ENCODE measurements around the gene SOX6. TPM values are rescaled to one million over a fixed set of nuclear protein-coding genes. Genes with fewer than 3 reads are reported as not detected.

SOX6 gene
- total RNA-seq, 1 donor from 2014 or later = 4.9 TPM

GRCh38 chr11:16136792-16137390 is 219.5 kb downstream of the SOX6 start:
- no peaks in the 10 kb centered on the region for H3K9me3 ChIP-seq
- H3K4me1 ChIP-seq = no peaks in the 10 kb centered on the region
- H3K36me3 ChIP-seq = no peaks in the 10 kb centered on the region
- H3K27me3 ChIP-seq = no peaks in the 10 kb centered on the region
- H3K4me3 ChIP-seq = no peak overlapping the region
- TF ChIP-seq POLR2A (IDR thresholded peaks at IDR 0.05) (no peak), CTCF (IDR thresholded peaks at IDR 0.05) (no peak), POLR2AphosphoS5 (IDR thresholded peaks at IDR 0.05; ENCODE audit: insufficient read depth in 1 of 2, low read depth in 1 of 2) (no peak)
- no peak overlapping the region for H3K27ac ChIP-seq
- DNase-seq (ENCODE audit: extremely low spot score in 2 of 2) = no peak
- intact Hi-C loops (cut with DNase I) = no loop called here

DNA sequence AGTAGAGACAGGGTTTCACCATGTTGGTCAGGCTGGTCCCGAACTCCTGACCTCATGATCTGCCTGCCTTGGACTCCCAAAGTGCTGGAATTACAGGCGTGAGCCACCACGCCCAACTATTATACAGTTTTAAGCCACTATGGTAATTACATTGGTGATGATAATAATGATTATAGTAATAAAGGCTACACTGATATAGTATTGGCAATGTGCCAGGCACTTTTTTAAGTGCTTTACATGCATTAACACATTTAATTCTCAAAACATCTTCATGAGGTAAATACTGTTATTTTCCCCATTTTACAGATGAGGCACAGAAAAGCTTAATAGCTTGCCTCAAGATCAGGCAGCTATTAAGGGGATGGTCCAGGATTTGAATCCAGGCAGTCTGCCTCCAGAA is 222.5 kb downstream of the SOX6 start:
- intact Hi-C loops (cut with DNase I) = no loop called here
- H3K9me3 ChIP-seq = no peaks in the 10 kb centered on the region
- no peak overlapping the region for H3K27ac ChIP-seq
- no peak for TF ChIP-seq POLR2A (IDR thresholded peaks at IDR 0.05)
- TF ChIP-seq POLR2AphosphoS5 (IDR thresholded peaks at IDR 0.05; ENCODE audit: insufficient read depth in 1 of 2, low read depth in 1 of 2) = no peak
- no peak for TF ChIP-seq CTCF (IDR thresholded peaks at IDR 0.05)
- DNase-seq (ENCODE audit: extremely low spot score in 2 of 2) = no peak
- no peaks in the 10 kb centered on the region for H3K4me1 ChIP-seq
- no peaks in the 10 kb centered on the region for H3K27me3 ChIP-seq
- no peaks in the 10 kb centered on the region for H3K36me3 ChIP-seq
- no peak overlapping the region for H3K4me3 ChIP-seq

GRCh38 chr11:16127732-16128131 is 228.6 kb downstream of the SOX6 start:
- no peak for TF ChIP-seq CTCF (IDR thresholded peaks at IDR 0.05)
- no peak for TF ChIP-seq POLR2A (IDR thresholded peaks at IDR 0.05)
- TF ChIP-seq POLR2AphosphoS5 (IDR thresholded peaks at IDR 0.05; ENCODE audit: insufficient read depth in 1 of 2, low read depth in 1 of 2) = no peak
- intact Hi-C loops (cut with DNase I) = no loop called here
- Histone ChIP-seq H3K36me3 (no peaks in the 10 kb centered on the region), H3K27ac (no peak overlapping the region), H3K4me1 (no peaks in the 10 kb centered on the region), H3K27me3 (no peaks in the 10 kb centered on the region), H3K9me3 (no peaks in the 10 kb centered on the region), H3K4me3 (no peak overlapping the region)
- no peak for DNase-seq (ENCODE audit: extremely low spot score in 2 of 2)

DNA sequence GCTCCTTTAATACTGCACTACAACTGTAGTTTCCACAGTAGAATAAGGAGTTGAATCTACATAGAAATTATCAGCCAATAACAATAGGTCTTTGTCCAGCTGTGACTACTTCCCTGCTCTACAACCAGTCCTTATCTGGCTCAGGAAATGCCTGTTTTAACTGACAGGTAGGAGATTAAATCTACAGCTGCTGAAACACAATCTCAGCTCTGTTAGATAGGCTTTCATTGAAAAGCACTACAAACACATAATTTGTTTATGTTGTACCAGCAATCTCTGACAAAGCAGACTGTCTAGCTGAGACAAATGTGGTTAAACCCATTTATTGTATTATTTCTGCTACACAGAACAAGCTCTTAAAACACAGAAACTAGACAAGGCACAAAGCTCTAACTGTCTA is 230.0 kb downstream of the SOX6 start:
- H3K27ac ChIP-seq = no peak overlapping the region
- intact Hi-C loops (cut with DNase I) = no loop called here
- TF ChIP-seq POLR2AphosphoS5 (IDR thresholded peaks at IDR 0.05; ENCODE audit: insufficient read depth in 1 of 2, low read depth in 1 of 2) (no peak), POLR2A (IDR thresholded peaks at IDR 0.05) (no peak), CTCF (IDR thresholded peaks at IDR 0.05) (no peak)
- H3K4me1 ChIP-seq = no peaks in the 10 kb centered on the region
- no peaks in the 10 kb centered on the region for H3K36me3 ChIP-seq
- H3K27me3 ChIP-seq = no peaks in the 10 kb centered on the region
- no peaks in the 10 kb centered on the region for H3K9me3 ChIP-seq
- no peak for DNase-seq (ENCODE audit: extremely low spot score in 2 of 2)
- H3K4me3 ChIP-seq = no peak overlapping the region

- DNase-seq (ENCODE audit: extremely low spot score in 2 of 2) = no peak
- no peak overlapping the region for H3K27ac ChIP-seq
- TF ChIP-seq POLR2A (IDR thresholded peaks at IDR 0.05) (no peak), CTCF (IDR thresholded peaks at IDR 0.05) (no peak), POLR2AphosphoS5 (IDR thresholded peaks at IDR 0.05; ENCODE audit: insufficient read depth in 1 of 2, low read depth in 1 of 2) (no peak)
- H3K4me3 ChIP-seq = no peak overlapping the region
- intact Hi-C loops (cut with DNase I) = no loop called here
- H3K9me3 ChIP-seq = no peaks in the 10 kb centered on the region
- H3K36me3 ChIP-seq = no peaks in the 10 kb centered on the region
- no peaks in the 10 kb centered on the region for H3K4me1 ChIP-seq
- no peaks in the 10 kb centered on the region for H3K27me3 ChIP-seq
Measured at GRCh38 chr11:16125796-16126195, 230.6 kb downstream of the SOX6 start.

All from vagina (tissue), 2 donors.